GM18499 (cell line): ENCODE measurements around the gene CRACR2B.
A peak's percentile ranks its signal among the peaks of the same experiment; 100 is the strongest.

Experiments used
- ATAC-seq: cut with Tn5 transposase; IDR thresholded peaks from one replicate; pipeline ENCODE4 v1.9.1; 2021; ENCODE audit warnings: moderate number of reproducible peaks; ENCODE audit not compliant: insufficient read depth, unreplicated experiment

The CRACR2B gene

GRCh38 chr11:794013-794765 lies 33.5 kb upstream of the CRACR2B start:
- no peak for ATAC-seq

DNA sequence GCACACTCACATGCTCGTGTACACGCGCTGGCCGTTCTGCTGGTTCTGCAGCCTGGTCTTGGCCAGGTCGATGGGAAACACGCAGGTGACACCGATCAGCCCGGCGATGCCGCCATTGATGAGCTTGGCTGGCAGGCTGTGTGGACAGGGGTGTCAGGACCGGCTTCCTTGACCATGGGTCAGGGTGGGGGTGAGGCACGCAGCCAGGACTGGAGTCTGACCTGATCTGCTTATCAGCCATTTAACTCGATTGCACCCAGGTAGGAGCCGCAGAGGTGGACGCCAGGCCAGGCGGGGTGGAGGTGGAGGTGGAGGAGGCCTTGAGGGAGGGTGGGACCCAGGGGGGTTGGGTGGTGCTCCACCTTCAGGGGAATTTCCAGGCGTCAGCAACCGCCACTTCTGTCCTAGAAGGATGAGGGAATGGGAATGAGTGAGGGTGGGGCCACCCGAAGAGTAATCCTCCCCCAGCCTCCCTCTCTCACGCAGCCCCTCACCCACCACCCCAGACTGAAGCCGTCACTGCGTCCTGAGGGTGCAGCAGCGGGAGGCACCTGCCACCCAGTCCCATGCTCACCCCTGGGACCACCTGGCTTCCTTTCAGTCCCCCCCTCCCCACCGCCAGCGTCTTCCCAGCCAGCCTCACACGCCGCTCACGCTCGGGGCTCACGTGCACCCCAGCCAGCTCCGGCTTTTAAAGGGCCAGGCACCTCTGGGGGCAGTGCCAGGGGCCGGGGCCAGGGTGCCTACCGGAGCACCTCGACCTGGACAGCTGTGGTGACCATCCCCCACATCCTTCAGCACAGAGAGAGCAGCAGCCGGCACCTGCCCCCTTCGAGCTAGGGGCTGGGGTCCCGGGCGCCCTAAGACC lies 32.7 kb upstream of the CRACR2B start:
- no peak for ATAC-seq

DNA sequence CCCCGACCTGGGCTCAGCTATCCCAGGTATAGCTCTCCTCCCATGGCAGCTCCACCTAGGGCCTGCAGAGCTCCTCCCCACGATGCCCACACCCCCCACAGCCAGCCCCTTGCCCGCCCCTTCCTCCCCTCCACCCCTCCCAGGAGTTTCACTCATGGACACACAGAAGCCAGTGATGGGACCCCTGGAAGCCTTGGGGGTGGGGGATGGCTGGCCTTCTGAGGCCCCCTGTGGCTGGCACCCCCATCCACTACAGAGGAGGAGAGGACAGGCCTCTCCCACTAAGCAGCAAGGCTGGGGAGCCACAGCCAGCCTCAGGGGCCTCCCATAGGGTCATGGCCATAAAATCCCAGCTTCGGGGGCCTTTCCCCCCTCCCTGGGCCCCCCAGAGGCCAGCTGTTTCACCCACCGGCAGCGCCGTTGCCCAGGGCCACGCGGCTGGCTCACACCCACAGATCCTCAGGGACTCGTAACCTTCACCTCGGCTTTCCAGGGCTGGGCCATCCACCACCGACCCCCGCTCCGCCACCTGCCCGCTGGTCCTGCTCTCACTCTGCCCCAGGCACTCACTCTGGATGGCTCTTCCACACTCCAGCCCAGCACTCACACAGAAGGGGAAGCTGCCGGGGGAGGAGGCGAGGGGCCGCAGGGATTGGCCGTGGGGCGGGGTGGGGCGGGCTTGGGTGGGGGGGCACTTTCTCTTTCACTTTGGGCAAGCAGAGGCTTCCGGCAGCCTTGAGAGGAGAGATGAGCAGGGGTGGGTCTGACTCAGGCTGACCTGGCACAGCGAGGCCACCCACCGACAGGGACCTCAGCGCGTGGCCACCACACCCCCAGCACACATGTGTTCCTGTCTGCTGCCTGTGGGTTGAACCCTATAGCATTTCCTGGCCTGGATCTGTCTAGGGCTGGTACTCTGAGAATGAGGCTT lies 31.8 kb upstream of the CRACR2B start:
- no peak for ATAC-seq

- ATAC-seq = no peak
These were observed 31.0 kb upstream of the CRACR2B start for GRCh38 chr11:796565-797295.

- ATAC-seq = no peak
These were observed 30.2 kb upstream of the CRACR2B start for GRCh38 chr11:797296-798092.

- no peak for ATAC-seq
These were observed 29.5 kb upstream of the CRACR2B start, which contains the start of gene SLC25A22 for GRCh38 chr11:798093-798713. SLC25A22 (minus strand) TSS chr11:798281; CDS start chr11:795006, 3,275 bp downstream.

- ATAC-seq = no peak
These were observed 27.9 kb upstream of the CRACR2B start for GRCh38 chr11:799641-800316.

DNA sequence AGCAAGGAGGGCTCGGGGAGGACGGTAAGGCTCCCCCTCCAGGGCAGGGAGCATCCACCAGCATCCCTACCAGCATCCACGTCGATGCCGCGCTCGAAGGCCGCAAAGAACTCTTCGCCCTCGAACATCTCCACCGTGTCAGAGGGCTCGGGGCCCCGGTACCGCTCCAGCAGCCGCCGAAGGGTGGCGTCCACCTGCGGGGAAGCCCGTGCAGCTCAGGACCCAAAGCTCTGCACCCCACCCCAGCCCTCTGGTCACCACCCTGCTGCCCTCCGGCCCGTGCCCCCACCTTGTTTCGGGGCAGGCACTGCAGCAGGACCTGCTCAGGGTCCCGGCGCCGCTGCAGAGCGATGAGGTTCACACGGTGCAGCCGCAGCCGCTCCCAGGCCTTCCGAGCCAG lies 27.2 kb upstream of the CRACR2B start:
- ATAC-seq = no peak

- no peak for ATAC-seq
These were observed 26.5 kb upstream of the CRACR2B start for GRCh38 chr11:801097-801780.

GRCh38 chr11:802018-802617 lies 25.6 kb upstream of the CRACR2B start:
- ATAC-seq = no peak

GRCh38 chr11:802693-803466 lies 24.8 kb upstream of the CRACR2B start:
- no peak for ATAC-seq

GRCh38 chr11:803467-803742 lies 24.3 kb upstream of the CRACR2B start:
- no peak for ATAC-seq

DNA sequence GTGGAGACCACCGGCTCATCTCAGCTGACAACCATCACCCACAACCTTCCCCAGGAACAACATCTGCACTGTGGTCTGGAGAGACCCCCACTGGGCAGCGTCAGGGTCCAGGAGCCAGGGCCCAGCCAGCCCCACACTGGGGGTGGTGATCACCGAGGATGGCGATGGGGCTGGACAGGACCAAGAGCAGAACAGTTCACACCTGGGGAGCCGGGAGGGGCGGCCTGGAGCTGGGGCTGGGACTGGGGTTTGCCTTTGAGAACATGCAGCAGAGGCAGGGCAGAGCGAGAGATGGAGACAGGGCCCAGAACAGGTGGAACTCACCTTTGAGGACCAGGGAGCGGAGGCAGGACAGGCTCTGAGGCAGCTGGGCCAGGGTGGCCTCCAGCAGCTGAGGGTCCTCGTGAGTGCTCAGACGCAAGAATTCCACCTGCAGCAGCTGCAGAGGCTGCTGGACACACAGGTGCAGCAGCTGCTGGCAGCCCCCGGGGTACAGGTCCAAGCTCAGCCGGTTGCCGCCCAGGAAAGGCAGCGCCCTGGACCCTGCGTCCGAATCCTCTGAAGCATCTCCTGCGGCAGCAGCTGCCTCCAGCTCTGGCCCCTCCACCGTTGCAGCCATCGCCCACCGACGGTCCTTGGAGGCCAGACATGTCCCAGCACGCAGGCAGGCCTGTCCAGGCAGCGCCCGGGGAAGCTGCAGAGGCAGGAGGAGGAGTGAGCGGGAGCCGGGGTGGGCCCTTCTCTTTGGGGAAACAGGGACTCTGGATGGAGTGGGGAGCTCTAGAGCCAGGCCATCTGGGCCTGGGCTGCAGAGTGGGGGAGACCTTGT lies 23.7 kb upstream of the CRACR2B start:
- no peak for ATAC-seq

GRCh38 chr11:804599-804964 lies 23.1 kb upstream of the CRACR2B start:
- no peak for ATAC-seq

- ATAC-seq = peak; percentile 0
These were observed 19.1 kb upstream of the CRACR2B start for GRCh38 chr11:808427-809286.
